TTC549 (cell line): ENCODE data around the gene HLA-DPB1.
A peak's percentile ranks its signal among the peaks of the same experiment; 100 is the strongest.
"Not testable (repeated sequence)": the region's sequence is repeated elsewhere in the genome, so short reads cannot be mapped to it uniquely, and the experiment has no call there.

ENCODE experiments used
- FAIRE-seq: peaks from 2 replicates; lab custom pipeline; 2012; peaks lifted over from hg19 to GRCh38; lab: Jason Lieb, UNC

HLA-DPB1 gene

GRCh38 chr6:33071569-33071968 lies 4.2 kb upstream of the HLA-DPB1 start:
- no peak for FAIRE-seq

- no peak for FAIRE-seq
Measured at GRCh38 chr6:33072508-33073100, 3.2 kb upstream of the HLA-DPB1 start.

GRCh38 chr6:33073431-33073871 lies 2.3 kb upstream of the HLA-DPB1 start, which contains the start of gene HLA-DPA1:
Gene HLA-DPA1, minus strand, starts transcription at chr6:33073649.
- peak; percentile 73 for FAIRE-seq

- no peak for FAIRE-seq
Measured at GRCh38 chr6:33075208-33075567, 602 bp upstream of the HLA-DPB1 start.

GRCh38 chr6:33076406-33076934 lies 680 bp downstream of the HLA-DPB1 start:
- FAIRE-seq = no peak

GRCh38 chr6:33077908-33078307 lies 2.1 kb downstream of the HLA-DPB1 start:
- FAIRE-seq = no peak

- no peak for FAIRE-seq
Measured at GRCh38 chr6:33078442-33078841, 2.7 kb downstream of the HLA-DPB1 start.

- FAIRE-seq = no peak
Measured at GRCh38 chr6:33078919-33079521, 3.2 kb downstream of the HLA-DPB1 start.

GRCh38 chr6:33079580-33079979 lies 3.8 kb downstream of the HLA-DPB1 start:
- no peak for FAIRE-seq

- no peak for FAIRE-seq
Measured at GRCh38 chr6:33080127-33081089, 4.6 kb downstream of the HLA-DPB1 start.

GRCh38 chr6:33081098-33081824 lies 5.5 kb downstream of the HLA-DPB1 start:
- FAIRE-seq = no peak

GRCh38 chr6:33082702-33083101 lies 6.9 kb downstream of the HLA-DPB1 start:
- FAIRE-seq = no peak

- no peak for FAIRE-seq
Measured at GRCh38 chr6:33085627-33086026, 9.8 kb downstream of the HLA-DPB1 start.

- no peak for FAIRE-seq
Measured at GRCh38 chr6:33088258-33088930, 12.6 kb downstream of the HLA-DPB1 start.

GRCh38 chr6:33088931-33089620 lies 13.3 kb downstream of the HLA-DPB1 start:
- FAIRE-seq = no peak

- no peak for FAIRE-seq
Measured at GRCh38 chr6:33091957-33092356, 16.2 kb downstream of the HLA-DPB1 start.

GRCh38 chr6:33092385-33092784 lies 16.6 kb downstream of the HLA-DPB1 start:
- FAIRE-seq = no peak

GRCh38 chr6:33093855-33094254 lies 18.1 kb downstream of the HLA-DPB1 start:
- FAIRE-seq = no peak

GRCh38 chr6:33095681-33096080 lies 19.9 kb downstream of the HLA-DPB1 start:
- no peak for FAIRE-seq

- FAIRE-seq = not testable (repeated sequence)
Measured at GRCh38 chr6:33101121-33101737, 25.4 kb downstream of the HLA-DPB1 start.
